GM18526 (cell line): ENCODE data around the gene MEX3B.

Experiments
- POLR2A ChIP-seq: IDR thresholded peaks from 3 replicates; pipeline ENCODE4 v1.6.1; 2011; ENCODE audit not compliant: insufficient read length; ENCODE audit errors: extremely low read depth

MEX3B gene

DNA sequence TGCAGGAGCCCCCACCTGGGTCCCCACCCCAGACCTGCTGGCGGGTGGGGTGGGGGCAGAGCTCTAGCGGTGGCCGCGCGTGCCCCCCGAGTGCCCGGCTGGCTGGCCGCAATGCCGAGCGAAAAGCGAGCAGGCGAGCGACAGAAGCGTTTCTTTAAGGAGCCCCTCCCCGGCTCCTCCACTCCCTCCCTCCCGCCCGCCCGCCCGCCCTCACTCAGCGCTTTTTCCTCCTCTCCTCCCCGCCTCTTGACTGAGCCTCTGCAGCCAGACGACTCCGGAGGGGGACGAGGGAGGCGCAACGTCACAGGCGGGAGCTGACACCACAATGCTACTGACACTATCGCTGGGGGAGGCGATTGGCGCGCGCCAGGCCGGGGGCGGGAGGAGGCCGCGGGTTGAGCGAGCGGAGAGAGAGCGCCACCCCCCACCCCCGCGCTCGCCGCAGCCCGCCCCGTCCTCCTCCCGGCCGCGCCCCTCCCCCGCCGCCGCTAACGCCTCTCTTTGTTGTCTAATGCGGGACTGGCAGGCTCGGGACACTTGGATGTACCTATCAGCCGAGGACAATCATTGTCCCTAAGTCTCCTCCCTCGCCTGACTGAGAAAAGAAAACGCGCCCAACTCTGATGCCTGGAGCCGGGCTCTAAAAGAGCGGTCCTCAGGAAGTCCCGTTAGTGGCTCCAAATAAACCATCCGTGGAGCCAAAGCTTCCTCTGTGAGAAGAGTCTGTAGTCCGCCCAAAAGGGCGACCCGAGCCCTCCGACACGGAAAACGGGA is at the start of gene MEX3B:
TSS of gene MEX3B (minus strand) at position 127 of the 774 bp plus-strand sequence. CDS start 313 bp downstream, outside the sequence.
- TF ChIP-seq POLR2A = no peak

DNA sequence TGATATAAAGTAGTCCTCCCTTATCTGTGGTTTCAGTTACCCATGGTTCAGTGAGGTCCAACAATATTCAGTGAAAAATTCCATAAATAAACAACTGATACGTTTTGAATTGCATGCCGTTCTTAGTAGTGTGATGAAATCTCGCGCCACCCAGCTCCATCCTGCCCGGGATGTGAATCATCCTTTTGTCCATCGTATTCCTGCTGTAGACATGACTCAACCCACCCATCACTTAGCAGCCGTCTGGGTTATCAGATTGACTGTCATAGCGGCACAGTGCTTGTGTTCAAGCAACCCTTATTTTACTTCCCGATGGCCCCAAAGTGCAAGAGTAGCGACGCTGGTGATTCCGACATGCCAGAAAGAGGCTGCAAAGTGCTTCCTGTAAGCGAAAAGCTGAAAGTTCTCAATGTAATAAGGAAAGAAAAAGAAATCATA is 48.0 kb upstream of the MEX3B start:
- TF ChIP-seq POLR2A = no peak

- TF ChIP-seq POLR2A = no peak
Observed at GRCh38 chr15:82093325-82093724, 47.5 kb upstream of the MEX3B start.

DNA sequence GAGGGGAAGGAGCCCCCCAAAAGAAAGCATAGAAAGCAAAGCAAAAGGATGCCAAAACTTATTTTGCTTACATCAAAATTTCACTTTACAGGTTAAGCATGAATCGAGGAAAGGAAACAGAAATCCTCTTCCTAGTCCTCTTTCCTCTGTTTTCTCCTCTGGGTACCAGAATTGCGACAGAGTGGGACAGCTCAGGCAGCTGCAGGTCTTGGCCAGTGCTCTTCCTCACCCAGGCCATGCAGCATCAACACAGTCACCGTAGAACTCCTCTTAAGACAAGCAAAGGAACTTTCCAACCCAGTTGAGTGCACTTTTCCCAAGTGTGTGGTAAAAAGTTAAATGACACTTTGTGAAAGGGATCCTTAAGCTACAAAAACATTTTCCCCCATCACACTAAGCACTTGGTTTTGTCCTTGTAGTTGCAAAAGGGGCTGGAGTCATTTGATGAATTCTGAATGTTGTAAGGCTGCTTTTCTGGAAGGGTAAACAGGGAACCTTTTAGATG is 45.9 kb upstream of the MEX3B start:
- no peak for TF ChIP-seq POLR2A

DNA sequence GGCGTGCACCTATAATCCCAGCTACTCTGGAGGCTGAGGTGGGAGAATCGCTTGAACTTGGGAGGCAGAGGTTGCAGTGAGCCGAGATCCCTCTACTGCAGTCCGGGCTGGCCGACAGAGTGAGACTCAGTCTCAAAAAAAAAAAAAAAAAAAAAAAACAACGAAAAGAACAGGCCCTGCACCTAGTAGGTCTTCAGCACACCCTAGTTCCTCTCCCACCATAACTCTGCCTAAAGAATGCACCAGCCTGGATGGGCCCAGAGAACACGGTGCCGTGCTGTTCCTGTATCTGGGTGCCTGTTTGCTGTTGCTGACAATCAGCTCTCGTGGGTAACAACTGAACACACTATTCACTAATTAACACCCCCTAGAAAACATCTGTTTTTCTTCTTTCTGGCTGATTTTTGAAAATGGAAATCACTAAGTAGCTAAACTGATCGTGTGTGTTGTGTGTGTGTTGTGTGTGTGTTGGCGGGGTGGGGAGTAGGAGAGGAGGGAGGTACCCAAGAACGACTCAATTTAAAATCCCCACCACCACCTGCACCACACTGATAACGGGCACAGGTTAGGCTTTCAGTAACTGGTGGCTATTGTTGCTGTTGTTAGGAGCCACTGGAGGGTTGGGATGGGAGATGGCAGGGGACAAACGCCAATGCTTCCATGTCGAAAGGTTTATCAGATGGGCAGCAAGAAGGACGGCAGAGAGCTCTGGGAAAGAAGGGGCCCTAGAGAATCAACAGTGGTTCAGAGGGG is 40.6 kb upstream of the MEX3B start:
- TF ChIP-seq POLR2A = no peak

DNA sequence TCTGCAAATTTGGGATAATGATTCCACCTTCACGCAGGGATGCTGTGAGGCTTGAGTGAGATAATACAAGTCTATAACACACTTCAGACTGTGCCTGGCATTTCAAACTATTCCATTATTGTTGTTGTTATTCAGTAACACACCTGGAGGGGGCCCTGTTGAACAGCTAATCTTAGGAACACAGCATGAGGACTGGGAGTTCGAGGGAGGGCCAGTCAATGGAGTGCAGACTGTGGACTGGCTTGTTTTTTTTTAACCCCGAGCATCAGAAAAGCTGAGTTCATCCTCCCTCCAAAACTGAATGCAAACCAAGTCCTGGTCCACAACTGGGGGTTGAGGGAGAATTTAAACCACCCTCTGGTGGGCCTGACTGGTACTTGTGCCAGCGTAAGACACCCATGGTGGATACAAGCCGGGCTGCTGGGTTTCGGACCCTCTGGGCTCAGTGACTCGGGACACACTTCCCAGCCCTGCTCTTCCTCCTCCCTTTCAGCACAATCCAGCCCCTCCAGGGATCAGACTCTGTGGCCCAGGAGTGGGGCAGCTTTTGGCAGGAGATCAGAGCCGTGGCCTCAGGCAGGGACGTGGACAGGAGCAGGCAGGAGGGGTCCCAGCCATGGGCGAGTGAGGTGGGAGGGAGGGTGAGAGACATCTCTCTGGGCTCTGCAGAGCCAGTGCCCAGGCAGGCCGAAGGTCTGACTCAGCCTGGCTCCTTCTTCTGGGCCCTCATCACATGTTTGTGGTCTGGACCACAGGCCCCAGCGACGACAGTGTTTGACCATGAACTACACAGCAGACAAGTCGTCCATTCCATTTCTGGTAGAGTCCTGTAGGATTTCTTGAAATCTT is 36.3 kb upstream of the MEX3B start:
- no peak for TF ChIP-seq POLR2A

DNA sequence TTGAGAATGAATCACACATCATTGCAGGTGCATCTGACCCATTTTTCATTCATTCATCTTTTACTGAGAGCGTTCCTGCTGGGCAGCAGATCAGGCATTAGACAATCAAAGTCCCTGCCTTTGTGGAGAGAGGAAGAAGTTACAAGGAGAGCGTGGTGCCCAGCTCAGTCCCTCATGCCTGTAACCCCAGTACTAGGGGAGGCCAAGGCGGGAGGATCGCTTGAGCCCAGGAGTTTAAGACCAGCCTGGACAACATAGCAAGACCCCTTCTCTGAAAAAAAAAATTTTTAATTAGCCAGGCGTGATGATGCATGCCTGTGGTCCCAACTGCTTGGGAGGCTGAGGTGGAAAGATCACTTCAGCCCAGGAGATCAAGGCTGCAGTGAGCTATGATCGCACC is 35.0 kb upstream of the MEX3B start:
- TF ChIP-seq POLR2A = no peak

DNA sequence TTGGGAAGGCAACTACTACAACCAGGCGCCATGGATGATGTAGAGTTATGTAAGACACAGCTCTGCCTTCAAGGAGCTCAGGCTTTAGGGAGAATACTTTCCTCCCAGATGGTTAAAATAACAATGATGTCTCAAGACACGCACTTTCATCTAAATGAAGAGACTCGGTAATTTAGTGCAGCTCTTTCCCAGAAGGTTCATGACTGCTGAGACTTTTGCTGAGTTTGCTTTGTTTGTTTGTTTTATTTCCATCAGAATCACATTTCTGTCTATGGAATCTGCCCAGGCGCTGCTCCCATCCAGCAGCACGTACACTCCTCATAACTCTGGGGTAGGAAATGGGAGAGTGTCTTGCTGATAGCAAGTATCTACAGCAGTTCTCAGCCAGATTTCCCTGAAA is 33.9 kb upstream of the MEX3B start:
- TF ChIP-seq POLR2A = no peak

- no peak for TF ChIP-seq POLR2A
Observed at GRCh38 chr15:82074610-82075009, 28.8 kb upstream of the MEX3B start.

GRCh38 chr15:82072926-82073537 is 27.2 kb upstream of the MEX3B start:
- TF ChIP-seq POLR2A = no peak

DNA sequence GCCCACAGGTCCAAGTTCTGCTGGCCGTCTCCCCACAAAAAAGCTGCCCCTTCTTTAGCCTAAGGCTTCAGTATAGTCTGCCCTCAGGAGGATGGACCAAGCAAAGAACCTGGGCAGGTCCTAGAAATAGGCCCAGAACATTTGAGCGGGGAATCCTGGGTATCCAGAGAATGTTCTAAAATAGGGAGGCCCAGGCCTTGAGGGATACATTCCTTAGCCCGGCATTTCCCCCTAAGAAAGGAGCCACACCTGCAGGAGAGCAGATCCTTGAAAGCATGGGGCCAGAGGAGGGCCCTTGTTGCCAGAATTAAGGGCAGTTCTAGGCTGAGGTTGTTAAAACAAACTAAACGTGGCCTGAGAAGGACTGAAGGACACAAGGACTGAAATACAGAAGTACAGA is 20.6 kb upstream of the MEX3B start:
- TF ChIP-seq POLR2A = no peak

- TF ChIP-seq POLR2A = no peak
Observed at GRCh38 chr15:82064824-82065223, 19.0 kb upstream of the MEX3B start.

GRCh38 chr15:82062479-82063454 is 16.9 kb upstream of the MEX3B start:
- TF ChIP-seq POLR2A = no peak

- TF ChIP-seq POLR2A = no peak
Observed at GRCh38 chr15:82060817-82061216, 15.0 kb upstream of the MEX3B start.
